NCI-H2171 treated with DMSO at 0.1 percent for 48 hours (cell line): ENCODE results near the gene CLEC18C.
"Not testable (repeated sequence)": the region's sequence is repeated elsewhere in the genome, so short reads cannot be mapped to it uniquely, and the experiment has no call there.

ENCODE experiments used
- DNase-seq: peaks from one replicate; lab custom pipeline; 2025; lab: John Stamatoyannopoulos, UW

Gene CLEC18C

DNA sequence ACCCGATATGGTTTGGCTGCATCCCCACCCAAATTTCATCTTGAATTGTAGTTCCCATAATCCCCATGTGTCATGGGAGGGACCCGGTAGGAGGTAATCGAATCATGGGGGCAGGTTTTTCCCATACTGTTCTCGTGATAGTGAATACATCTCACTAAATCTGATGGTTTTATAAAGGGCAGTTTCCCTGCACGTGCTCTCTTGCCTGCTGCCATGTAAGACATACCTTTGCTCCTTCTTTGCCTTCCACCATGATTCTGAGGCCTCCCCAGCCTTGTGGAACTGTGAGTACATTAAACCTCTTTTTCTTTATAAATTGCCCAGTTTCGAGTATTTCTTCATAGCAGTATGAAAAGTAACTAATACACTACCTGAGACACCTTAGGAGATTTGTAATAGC, 32.8 kb downstream of the CLEC18C start:
- DNase-seq, result not testable (repeated sequence)

DNA sequence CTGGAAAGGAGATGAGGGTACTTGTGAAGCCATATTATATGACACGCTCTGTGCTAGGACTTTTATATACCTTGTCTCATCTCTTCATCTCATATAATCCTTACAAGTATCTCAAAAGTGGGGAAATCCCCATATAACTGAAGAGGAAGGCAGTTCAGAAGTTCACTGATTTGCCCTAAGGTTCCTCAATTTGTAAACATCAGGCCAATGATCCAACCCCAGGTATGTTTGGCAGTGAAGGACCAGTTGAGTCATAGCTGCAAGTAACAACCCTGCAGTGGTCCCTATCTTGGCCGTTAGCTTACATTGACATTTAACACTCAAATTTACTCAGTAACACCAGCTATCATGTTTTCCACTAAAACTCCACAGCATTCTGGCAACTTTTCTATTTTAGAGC, 45.0 kb downstream of the CLEC18C start:
- not testable (repeated sequence) for DNase-seq

DNA sequence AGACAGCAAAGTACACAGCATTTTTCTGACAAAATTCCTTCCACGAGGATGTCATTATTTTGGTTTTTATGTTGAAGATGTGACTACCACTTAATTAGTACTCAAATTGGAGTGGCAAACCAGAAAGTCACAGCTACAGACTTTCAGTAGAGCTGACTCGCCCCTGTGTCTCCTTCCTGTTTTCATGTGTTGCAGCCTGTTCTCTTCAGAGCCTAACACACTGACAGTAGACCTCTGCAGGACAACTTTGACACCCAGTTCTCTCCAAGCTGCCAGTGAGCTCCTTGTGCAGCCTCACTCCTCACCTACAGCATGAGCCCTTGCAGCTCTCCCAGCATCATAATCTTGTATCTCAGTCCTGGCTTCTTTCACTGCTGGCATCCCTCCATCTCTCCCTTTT, 49.0 kb downstream of the CLEC18C start:
- DNase-seq, result not testable (repeated sequence)

DNA sequence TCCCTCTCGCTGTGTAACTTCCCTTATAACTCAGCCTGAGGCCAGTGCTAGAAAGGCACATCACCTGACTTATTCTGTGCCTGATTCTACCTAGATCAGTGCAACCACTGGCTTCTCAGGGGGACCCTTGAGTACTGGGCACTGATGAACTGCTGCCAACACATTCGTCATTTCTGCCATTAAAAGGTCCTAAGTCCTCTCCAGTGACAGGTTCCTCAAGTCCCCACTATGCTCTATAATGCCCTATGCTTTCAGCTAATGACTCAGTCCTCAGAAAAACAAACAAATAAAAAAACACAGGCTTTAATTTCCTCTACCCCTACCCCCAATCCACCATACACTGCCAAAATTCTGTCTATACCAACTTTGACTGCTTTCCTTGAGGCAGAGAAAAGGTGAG, 49.6 kb downstream of the CLEC18C start:
- not testable (repeated sequence) for DNase-seq

DNA sequence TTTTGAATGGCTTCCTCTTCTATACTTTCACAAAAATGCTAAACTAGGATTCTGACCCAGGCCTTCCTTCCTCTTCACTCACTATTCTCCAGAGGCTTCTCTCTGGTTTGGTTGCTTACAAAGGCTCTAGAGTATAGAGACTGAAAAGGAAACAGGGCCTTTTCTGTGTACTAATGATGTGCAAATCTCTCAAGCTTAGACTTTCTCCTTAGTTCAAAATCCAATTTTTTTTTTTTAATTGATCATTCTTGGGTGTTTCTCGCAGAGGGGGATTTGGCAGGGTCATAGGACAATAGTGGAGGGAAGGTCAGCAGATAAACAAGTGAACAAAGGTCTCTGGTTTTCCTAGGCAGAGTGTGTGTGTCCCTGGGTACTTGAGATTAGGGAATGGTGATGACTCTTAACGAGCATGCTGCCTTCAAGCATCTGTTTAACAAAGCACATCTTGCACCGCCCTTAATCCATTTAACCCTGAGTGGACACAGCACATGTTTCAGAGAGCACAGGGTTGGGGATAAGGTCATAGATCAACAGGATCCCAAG, 50.5 kb downstream of the CLEC18C start:
- DNase-seq, result not testable (repeated sequence)

DNA sequence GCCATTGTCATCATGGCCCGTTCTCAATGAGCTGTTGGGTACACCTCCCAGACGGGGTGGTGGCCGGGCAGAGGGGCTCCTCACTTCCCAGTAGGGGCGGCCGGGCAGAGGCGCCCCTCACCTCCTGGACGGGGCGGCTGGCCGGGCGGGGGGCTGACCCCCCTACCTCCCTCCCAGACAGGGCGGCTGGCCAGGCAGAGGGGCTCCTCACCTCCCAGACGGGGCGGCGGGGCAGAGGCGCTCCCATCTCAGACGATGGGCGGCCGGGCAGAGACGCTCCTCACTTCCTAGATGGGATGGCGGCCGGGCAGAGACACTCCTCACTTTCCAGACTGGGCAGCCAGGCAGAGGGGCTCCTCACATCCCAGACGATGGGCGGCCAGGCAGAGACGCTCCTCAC, 51.1 kb downstream of the CLEC18C start:
- DNase-seq, result not testable (repeated sequence)

DNA sequence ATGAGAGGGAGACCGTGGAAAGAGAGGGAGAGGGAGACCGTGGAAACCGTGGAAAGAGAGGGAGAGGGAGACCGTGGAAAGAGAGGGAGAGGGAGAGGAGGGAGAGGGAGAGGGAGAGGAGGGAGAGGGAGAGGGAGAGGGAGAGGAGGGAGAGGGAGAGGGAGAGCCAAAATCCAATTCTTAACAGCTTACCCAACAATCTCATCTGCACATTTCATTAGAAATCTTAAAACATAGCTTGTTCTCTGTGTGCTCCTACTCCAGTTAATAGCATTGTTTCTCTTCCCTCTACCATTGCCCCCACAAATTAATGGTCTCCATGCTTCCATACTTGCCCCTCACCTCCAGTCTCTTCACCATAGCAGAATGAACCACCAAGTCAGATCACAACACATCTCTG, 51.8 kb downstream of the CLEC18C start:
- not testable (repeated sequence) for DNase-seq

DNA sequence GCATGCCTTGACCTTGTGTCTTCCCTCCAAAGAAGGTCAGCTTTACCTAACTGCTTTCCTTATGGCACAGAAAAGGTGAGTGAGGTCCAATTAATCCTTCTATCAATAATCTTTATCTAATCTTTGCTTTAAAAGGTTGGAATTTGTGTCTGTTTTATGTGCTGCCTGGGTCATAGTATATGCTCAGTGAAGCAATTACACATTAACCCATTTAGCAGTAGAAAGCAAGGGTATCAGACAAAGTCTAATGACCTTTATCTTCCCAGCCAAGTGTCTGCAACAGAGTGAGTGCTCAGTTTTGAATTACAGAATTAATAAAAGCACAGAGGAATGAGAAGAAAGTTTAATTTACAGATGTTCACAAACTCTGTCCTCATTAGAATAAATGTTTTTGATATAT, 52.4 kb downstream of the CLEC18C start:
- not testable (repeated sequence) for DNase-seq

DNA sequence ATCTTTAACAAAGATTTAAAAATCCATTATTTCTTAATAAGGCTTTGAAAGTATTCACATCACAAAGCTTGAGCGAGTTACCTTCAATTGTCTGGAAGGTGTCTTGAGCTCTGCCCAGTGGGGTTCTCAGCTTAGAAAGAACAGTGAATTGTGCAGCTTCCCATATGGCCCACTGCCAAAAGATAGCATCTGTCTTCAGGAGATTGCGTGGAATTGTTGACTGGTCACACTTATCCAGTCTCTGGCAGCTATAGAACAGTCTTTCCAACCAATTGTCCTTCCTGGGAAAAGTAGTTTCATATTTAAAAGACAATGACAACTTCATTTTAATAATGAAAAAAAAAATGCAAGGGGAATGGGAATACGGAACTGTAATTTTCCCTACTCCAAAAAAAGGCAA, 58.2 kb downstream of the CLEC18C start:
- DNase-seq, result peak; percentile 49
